ENCODE data around the gene PTPN1.

DNA sequence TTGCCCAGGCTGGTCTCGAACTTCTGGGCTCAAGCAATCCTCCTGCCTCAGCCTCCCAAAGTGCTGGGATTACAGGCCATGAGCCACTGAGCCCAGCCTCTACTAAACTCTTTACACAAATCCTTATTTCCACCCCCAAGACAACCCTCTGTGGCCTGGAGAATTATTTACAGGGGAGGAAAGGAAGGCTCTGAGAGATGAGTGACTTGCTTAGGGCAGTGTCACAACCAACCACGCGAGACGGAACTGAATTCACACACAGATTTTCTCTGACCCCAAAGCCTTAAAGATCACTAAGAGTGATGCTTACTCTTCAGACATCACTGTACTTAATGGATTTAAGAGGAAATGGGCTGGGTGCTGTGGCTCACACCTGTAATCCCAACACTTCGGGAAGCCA, 95.0 kb downstream of the PTPN1 start:
- TF ChIP-seq SIN3A (IDR thresholded peaks at IDR 0.05; ENCODE audit: borderline replicate concordance, insufficient read depth, low read length) (no peak), POLR2AphosphoS5 (IDR thresholded peaks at IDR 0.05; ENCODE audit: low read depth, low read length) (no peak)
